ENCODE data around the gene IL17RE.

- TF ChIP-seq CTCF (IDR thresholded peaks at IDR 0.05) (no peak), POLR2A (IDR thresholded peaks at IDR 0.05) (no peak), EP300 (IDR thresholded peaks at IDR 0.05) (no peak)
These were observed 45.9 kb downstream of the IL17RE start for GRCh38 chr3:9948586-9948985.
